ENCODE results near the gene SMAD1.
"Not testable (repeated sequence)": the region's sequence is repeated elsewhere in the genome, so short reads cannot be mapped to it uniquely, and the experiment has no call there.

SMAD1 gene

DNA sequence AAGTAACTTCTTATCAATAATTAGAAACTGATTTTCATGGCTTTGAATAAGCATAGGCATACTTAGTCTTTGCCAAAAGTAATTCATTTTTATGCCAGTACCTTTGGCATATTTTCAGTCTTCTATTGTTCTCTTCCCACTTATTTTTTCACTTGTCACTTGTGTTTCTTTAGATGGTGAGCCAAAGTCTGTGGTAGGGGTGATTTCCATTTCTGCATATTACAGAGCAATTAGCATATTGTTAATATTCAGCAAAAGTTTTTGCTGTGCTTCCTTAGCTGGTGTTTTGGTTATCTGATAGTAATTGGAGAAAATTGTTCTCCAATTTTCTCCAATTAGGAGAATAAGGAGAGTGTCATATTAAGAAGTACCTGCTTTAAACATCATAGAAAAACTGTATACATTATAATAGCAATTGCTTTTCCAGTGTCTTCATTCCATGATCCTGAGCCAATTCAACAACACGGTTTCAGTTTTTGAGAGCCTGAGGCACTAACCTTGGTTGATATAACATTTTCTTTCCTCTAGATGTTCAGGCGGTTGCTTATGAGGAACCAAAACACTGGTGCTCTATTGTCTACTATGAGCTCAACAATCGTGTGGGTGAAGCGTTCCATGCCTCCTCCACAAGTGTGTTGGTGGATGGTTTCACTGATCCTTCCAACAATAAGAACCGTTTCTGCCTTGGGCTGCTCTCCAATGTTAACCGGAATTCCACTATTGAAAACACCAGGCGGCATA lies 64.7 kb downstream of the SMAD1 start:
- H3K4me3 ChIP-seq (ENCODE audit: low read length): no peak overlapping the region
- DNase-seq (ENCODE audit: low read depth, low spot score): no peak

DNA sequence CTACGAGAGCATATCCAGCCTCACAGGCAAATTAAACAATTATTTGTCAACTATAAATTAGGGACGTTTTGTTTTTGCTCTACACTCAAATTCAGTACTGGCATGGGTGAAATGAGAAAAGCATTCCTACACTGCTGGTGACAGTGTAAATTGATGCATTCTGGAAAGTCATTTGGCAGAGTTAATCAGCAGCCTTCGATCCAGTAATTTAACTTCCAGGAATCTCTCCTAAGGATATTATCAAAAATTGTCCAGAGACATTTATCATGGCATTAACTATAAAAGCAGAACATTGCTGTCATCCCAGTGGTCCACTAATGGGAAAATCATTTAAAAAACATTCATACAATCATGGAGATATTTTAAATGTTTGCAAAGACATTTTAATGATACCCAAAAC lies 70.0 kb downstream of the SMAD1 start:
- H3K4me3 ChIP-seq (ENCODE audit: low read length): no peak overlapping the region
- DNase-seq (ENCODE audit: low read depth, low spot score): no peak

DNA sequence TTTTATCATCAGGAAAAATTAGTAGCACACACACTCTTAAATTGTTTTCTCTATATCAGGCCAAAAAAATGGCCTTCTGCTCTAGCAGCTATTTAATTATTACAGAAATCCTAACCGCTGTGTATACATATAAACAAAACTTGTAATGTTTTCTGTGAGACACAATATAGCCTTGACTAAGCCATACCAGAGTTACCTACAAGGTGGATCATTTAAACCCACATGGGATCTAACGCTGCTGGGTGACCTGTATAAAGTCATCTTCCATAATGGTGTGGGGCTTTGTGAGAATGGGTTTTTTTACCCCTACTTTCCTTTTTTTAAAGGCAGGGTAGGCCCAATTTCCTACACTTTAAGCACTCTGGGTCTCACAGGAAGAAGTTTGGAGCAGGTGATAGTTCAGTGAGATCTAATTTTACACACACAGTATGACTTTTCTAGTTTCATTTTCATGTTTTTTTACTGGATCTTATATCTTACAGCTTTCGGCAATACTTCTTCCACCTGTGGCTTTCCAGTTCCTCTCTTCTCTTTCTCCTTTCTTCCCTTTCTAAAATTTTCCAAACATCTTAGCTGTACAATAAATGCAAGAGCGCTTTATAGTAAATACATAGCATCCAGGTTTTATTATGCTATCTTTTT lies 70.6 kb downstream of the SMAD1 start:
- no peak for DNase-seq (ENCODE audit: low read depth, low spot score)
- H3K4me3 ChIP-seq (ENCODE audit: low read length): no peak overlapping the region

DNA sequence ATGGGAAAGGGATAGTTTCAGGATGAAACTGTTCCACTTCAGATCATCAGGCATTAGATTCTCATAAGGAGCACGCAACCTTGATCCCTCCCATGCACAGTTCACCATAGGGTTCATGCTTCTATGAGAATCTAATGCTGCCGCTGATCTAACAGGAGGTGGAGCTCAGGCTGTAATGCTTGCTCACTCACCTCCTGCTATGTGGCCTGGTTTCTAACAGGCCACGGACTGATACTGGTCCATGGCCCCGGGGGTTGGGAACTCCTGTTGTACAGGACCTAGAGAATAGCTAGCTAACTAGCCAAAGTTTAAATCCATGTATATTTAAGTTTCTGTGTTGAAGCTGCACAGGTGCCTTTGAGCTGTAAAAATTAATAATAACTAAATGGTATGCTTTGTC lies 71.7 kb downstream of the SMAD1 start:
- DNase-seq (ENCODE audit: low read depth, low spot score): no peak
- H3K4me3 ChIP-seq (ENCODE audit: low read length): no peak overlapping the region

DNA sequence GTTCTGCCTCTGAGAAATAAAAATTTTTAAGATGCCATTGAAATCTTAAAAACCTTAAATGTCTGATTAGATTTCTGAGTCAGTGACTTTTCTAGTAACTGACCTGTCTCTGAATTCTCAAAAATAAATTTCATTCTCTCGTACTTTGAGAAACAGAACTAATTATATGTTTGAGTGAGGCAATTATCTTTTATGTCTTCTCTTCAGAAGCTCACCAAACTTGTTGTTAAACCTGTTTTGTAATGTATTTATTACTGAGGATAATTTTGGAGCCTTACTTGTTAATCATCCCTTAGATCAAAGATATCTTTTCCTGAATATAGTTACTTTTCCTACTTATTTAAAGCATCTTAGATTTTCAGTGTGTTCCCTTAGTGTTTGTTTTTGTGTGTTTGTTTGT lies 73.0 kb downstream of the SMAD1 start:
- no peak overlapping the region for H3K4me3 ChIP-seq (ENCODE audit: low read length)

DNA sequence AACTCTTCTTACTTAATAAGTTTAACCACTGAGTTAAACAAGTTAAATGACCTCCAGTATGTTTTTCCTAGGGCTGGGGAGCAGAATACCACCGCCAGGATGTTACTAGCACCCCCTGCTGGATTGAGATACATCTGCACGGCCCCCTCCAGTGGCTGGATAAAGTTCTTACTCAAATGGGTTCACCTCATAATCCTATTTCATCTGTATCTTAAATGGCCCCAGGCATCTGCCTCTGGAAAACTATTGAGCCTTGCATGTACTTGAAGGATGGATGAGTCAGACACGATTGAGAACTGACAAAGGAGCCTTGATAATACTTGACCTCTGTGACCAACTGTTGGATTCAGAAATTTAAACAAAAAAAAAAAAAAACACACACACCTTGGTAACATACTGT lies 76.1 kb downstream of the SMAD1 start:
- H3K4me3 ChIP-seq (ENCODE audit: low read length): no peak overlapping the region
- peak; percentile 48 for DNase-seq (ENCODE audit: low read depth, low spot score)

More for the DNA sequence above, 73.0 kb downstream of the SMAD1 start:
- no peak for DNase-seq (ENCODE audit: low read depth, low spot score)

DNA sequence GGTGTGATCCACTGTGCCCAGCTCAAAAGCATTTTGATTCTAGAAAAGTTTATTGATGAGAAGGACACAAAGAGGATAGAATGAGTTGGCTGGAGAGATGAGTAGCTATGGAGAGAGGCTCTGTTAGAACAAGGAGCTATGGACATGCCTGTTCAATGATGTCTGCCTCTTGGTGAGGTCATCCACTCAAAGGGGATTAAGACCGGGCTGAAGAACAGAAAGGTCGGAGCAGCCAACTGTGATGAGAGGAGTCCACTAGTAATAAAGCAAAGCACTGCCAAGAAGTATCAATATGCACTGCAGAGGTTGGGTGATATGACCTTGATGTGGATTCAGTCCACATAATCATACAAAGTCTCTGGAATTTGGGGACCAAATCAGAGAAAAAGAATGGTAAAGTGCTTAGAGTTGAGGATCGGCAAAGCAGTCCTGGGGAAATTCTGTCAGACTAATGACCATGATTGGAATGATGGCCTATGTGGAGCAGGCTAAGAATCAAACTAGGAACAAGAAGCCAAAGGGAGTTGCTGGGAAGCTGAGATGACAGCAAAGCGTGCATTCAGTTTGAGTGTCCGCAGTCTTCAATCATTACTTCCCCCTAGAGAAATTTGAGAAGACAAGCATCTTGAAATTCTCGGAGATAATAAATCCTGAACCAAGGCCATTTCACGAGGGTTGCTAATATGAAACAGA lies 81.8 kb downstream of the SMAD1 start:
- H3K4me3 ChIP-seq (ENCODE audit: low read length): no peak overlapping the region
- DNase-seq (ENCODE audit: low read depth, low spot score): no peak

DNA sequence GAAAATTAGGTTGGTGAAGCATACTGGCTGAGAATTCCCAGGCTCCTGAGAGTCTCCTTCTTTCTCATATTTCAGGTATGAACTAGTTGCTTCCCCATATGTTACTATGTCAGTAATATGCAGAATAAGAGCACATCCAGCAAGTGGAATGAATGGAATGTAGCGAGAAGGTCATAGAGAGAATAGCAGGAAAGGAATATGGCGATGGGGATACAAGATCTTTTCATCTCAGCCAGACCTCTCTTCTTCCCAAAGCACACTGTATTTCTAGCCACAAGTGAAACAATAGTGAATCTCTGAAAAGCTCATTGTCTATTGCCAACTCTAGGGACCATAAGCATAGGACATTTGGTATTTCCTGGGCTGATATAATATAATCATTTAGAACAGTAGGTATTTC lies 82.9 kb downstream of the SMAD1 start:
- no peak for DNase-seq (ENCODE audit: low read depth, low spot score)
- H3K4me3 ChIP-seq (ENCODE audit: low read length): no peak overlapping the region

DNA sequence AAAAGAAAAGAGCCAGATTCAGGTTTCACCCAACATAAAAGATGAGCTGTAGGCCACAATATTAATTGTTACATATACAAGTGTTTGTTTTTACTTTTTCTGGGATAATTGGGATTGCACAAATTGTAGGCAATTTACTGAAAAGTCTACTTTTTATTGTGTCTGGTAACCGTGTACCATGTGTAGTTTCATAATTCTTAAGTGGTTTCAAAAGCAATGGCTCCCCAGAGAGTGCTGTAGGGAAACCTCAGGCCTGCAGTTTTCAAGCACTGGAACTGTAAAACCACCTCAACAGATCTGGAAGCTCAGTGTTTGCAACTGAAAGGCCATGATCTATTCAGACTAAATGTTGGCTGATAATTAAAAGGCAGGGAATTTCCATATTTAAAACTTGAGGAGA lies 83.7 kb downstream of the SMAD1 start:
- DNase-seq (ENCODE audit: low read depth, low spot score): no peak
- no peak overlapping the region for H3K4me3 ChIP-seq (ENCODE audit: low read length)

DNA sequence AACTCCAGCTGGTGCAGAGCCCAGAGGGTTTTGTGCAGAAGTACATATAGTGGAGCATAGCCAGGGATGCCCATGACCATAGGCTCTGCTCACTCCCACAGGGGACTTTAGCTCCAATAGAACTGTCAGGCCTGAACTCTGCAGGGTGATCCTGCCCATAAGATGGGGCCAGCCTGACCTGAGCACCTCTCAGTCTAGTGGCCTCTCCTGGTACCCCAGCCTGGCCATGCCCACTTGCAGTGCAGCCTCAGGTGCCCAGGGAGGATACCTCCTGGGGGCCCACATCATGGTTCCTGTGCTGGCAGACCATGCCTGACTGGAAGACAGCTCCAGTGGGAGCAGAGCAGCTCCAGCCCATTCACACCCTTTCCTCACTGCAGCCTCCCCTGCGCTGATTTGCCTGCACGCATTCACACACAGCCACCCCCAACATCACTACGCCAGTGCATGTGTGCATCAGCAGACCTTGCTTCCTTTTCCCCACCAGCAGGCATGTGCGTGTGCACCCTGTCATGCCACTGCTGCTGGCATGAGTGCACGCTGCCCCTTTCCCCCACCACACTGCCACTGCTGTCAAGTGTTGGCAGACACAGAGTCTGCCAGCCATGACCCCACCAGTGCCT lies 84.5 kb downstream of the SMAD1 start:
- no peak for DNase-seq (ENCODE audit: low read depth, low spot score)
- no peak overlapping the region for H3K4me3 ChIP-seq (ENCODE audit: low read length)

DNA sequence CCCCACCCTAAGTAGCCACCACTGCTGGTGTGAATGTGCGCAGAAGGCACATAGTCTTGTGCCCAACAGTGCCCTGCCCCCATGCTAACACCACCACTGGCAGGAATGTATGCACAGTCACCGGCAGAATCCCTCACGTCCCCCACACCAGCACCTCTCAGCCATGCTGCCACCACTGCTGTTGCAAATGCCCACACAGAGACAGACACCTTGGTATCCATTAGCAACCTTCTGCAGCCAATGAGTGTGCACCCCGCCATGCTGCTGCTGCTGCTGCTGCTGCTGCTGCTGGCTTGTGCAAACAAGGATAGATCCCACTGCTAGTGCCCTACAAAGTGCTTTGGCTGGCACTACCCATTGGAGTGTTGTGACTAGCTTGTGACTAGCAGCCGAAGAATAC lies 85.1 kb downstream of the SMAD1 start:
- no peak for DNase-seq (ENCODE audit: low read depth, low spot score)
- no peak overlapping the region for H3K4me3 ChIP-seq (ENCODE audit: low read length)

DNA sequence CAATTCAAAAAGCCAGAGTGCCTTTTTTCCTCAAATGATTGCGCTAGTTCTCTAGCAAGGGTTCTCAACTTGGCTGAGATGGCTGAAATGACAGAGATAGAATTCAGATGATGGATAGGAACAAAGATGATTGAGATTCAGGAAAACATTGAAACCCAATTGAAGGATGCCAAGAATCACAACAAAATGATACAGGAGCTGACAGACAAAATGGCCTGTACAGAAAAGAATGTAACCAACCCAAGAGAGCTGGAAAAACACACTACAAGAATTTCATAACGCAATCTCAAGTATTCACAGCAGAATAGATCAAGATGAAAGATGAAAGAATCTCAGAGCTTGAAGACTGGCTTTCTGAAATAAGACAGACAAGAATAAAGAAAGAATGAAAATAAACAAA lies 85.9 kb downstream of the SMAD1 start:
- no peak overlapping the region for H3K4me3 ChIP-seq (ENCODE audit: low read length)
- no peak for DNase-seq (ENCODE audit: low read depth, low spot score)

DNA sequence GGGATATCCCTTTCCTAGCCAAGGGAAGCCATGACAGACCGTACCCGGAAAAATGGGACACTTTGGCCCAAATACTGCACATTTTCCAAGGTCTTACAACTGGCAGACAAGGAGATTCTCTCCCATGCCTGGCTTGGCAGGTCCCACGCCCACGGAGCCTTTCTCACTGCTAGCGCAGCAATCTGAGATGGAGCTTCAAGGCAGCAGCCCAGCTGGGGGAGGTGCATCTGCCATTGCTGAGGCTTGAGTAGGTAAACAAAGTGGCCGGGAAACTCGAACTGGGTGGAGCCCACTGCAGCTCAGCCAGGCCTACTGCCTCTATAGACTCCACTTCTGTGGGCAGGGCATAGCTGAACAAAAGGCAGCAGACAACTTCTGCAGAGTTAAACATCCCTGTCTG lies 92.9 kb downstream of the SMAD1 start:
- DNase-seq (ENCODE audit: low read depth, low spot score); H3K4me3 ChIP-seq (ENCODE audit: low read length): not testable (repeated sequence)

DNA sequence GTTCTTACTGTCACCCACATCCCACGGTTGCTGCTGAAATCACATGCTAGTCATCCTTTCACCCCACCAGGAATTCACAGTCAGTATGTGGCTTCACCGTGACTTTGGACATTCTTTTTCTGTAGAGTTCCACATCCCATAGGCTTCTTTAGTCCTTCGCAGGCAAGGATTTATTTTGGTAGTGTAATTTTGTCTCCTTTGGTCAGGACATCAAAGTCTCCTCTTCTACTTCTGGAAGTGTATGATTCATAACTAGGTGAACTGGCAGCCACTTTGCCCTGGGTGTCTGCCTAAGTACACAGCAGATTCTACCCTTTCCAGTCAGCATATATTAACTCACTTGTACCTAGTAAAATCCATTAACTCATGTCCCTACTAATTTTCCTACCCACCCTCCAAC lies 99.3 kb downstream of the SMAD1 start:
- H3K4me3 ChIP-seq (ENCODE audit: low read length): no peak overlapping the region
- no peak for DNase-seq (ENCODE audit: low read depth, low spot score)

DNA sequence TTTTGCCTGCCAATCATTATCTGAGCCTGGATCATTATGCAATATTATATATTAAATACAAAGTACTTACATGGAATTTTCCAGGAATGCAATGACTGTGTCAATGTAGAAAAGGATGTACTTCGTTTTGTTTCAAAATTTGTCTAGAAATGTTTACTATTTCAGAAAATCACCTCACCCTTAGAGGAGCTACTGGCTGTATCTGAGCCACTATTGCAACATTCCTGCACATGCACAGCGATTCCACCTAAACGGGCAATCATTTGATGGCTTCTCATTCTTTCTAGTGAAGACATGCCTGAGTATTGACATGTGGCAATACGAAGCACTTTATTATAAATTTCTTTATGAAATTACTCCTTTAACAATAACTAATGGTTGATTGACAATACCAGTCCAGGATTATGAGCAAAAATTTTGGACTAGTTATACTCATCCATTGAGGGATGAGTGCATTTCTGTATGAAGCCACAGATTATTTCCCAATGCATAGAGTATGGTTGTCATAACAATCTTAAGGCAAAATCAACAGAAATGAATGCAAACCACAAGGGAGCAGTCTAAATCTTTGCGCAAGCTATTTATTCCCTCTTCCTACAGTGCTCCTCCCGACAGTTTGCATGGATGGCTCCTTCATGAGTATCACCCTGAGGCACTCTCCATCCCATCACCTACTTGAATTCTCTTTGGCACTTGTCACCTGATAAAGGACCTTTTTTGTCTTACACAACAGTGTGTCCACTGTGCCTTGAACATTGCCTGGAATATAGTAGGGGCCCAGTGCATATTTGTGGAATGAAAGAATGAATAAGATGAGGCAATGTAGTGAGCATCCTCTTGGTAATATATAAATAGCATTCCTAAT lies 101.8 kb downstream of the SMAD1 start:
- no peak overlapping the region for H3K4me3 ChIP-seq (ENCODE audit: low read length)
- no peak for DNase-seq (ENCODE audit: low read depth, low spot score)

DNA sequence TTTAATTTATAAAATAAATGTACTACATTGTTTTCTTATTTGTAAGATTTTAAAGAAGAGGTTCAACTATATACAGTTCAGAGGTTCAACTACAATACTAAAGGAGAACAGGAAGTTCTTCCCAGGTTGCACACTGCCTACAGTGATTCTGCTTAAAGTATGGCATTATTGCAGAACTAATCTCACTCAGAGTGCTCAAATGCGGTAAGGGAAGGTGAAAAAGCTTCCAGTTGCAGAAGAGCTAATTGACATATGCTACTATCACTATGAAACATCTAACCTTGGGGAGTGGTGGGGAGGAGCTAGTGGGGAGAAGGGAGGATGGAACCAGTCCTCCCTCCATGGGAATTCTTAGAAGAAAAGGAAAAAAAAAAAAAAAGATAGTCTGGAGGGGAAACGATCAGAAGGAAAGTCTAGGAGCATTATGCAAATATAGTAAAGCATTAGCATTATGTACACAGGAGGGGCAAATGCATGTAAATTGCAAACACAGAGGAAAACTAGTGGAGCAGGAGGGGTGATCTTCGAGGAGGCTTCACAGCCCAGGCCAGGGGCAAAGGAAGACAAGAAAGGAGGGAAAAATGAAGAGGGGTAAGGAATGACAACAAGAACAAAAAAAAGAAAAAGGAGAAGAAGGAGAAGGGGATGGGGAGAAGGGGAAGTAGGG lies 105.6 kb downstream of the SMAD1 start:
- no peak overlapping the region for H3K4me3 ChIP-seq (ENCODE audit: low read length)
- DNase-seq (ENCODE audit: low read depth, low spot score): no peak

DNA sequence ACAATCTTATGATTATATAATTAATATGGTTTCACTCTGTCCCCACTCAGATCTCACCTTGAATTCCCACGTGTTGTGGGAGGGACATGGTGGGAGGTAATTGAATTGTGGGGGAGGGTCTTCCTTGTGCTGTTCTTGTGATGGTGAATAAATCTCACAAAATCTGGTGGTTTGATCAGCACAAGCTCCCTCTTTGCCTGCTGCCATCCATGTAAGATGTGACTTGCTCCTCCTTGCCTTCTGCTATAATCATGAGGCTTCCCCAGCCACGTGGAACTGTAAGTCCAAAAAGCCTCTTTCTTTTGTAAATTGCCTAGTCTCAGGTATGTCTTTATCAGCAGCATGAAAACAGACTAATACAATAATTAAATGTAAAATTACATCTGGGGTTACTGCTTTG lies 107.7 kb downstream of the SMAD1 start:
- DNase-seq (ENCODE audit: low read depth, low spot score); H3K4me3 ChIP-seq (ENCODE audit: low read length): not testable (repeated sequence)

DNA sequence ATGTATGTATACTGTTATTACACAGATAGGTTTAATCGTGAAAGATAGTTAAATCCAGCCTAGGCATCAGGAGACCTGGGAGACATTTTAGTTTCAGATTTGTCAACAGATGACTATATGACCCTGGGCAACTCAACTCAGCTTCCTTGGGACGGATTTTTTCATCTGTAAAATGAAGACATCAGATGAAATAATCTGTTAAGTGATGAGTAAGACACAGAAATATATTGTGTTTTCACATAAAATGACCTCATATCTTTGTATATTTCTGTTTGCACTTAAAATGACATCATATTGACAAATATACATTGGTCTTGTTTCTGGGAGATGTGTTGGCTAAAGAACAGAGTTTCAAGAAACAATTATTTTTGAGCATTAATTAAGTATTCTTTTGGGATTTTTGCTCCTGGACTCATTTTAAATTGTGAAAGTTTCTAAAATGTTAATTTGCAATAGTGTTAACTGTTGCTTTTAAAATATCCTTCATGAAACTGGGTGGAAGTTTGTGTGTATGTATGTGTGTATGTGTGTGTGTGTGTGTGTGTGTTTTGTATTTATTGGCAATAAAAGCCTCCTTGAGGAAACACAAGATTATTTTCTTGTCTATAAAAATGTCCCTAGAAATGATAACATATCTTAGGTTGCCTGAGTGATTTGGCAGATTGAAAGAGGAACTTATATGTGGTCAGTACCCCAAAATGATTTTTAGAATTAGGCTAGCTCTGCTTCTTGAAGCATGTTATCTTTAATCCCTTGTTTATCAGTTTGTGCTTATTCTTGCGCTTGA lies 108.5 kb downstream of the SMAD1 start:
- no peak for DNase-seq (ENCODE audit: low read depth, low spot score)
- H3K4me3 ChIP-seq (ENCODE audit: low read length): no peak overlapping the region
